Left forelimb (tissue), 1 donor: ENCODE results near the gene RAP1A.

ENCODE experiments used
- DNase-seq: peaks from one replicate; pipeline ENCODE4 v3.0.0-alpha.2; 2018; ENCODE audit warnings: low spot score

The RAP1A gene

GRCh38 chr1:111719135-111719534, 99.5 kb downstream of the RAP1A start:
- no peak for DNase-seq

GRCh38 chr1:111719674-111720132, 100.1 kb downstream of the RAP1A start:
- no peak for DNase-seq

- DNase-seq: no peak
Observed at GRCh38 chr1:111720274-111720976, 100.8 kb downstream of the RAP1A start.

- no peak for DNase-seq
Observed at GRCh38 chr1:111720977-111721786, 101.6 kb downstream of the RAP1A start.

- DNase-seq: no peak
Observed at GRCh38 chr1:111723091-111723806, 103.7 kb downstream of the RAP1A start.

- no peak for DNase-seq
Observed at GRCh38 chr1:111723871-111724270, 104.3 kb downstream of the RAP1A start.

GRCh38 chr1:111725192-111725591, 105.6 kb downstream of the RAP1A start:
- no peak for DNase-seq

- no peak for DNase-seq
Observed at GRCh38 chr1:111727056-111727455, 107.5 kb downstream of the RAP1A start.

- no peak for DNase-seq
Observed at GRCh38 chr1:111729271-111729921, 109.8 kb downstream of the RAP1A start.

GRCh38 chr1:111729946-111730681, 110.5 kb downstream of the RAP1A start:
- no peak for DNase-seq

- DNase-seq: no peak
Observed at GRCh38 chr1:111730706-111731105, 111.1 kb downstream of the RAP1A start.

GRCh38 chr1:111731956-111732355, 112.4 kb downstream of the RAP1A start:
- no peak for DNase-seq

GRCh38 chr1:111732718-111733117, 113.1 kb downstream of the RAP1A start:
- no peak for DNase-seq

GRCh38 chr1:111733183-111733991, 113.8 kb downstream of the RAP1A start:
- DNase-seq: no peak

GRCh38 chr1:111733992-111734341, 114.4 kb downstream of the RAP1A start:
- DNase-seq: no peak

GRCh38 chr1:111734426-111734825, 114.8 kb downstream of the RAP1A start:
- no peak for DNase-seq

GRCh38 chr1:111734856-111735255, 115.3 kb downstream of the RAP1A start:
- no peak for DNase-seq

- DNase-seq: no peak
Observed at GRCh38 chr1:111735321-111735720, 115.7 kb downstream of the RAP1A start.

- DNase-seq: no peak
Observed at GRCh38 chr1:111735858-111736544, 116.4 kb downstream of the RAP1A start.
